Lower lobe of right lung (tissue), 2 donors: ENCODE measurements around the gene RSRC1. TPM values are rescaled to one million over a fixed set of nuclear protein-coding genes. Genes with fewer than 3 reads are reported as not detected.

ENCODE experiments used
- ATAC-seq, 2 donors: fragments of 200-7000 bp; cut with Tn5 transposase; one replicate each; pipeline ENCODE4 v1.9.1; 2020 to 2022; ENCODE audit warnings: mild to moderate bottlenecking in 2 of 2, moderate library complexity in 2 of 2
- DNase-seq: peaks from one replicate; pipeline ENCODE4 v3.0.0-alpha.2; 2020
- H3K27ac ChIP-seq: fragments of 200-600 bp; one replicate; pipeline ENCODE4 v1.8.0; 2022
- H3K27me3 ChIP-seq: fragments of 200-600 bp; one replicate; pipeline ENCODE4 v1.8.0; 2022; ENCODE audit warnings: low read depth
- H3K36me3 ChIP-seq: fragments of 200-600 bp; one replicate; pipeline ENCODE4 v1.8.0; 2022; ENCODE audit warnings: mild to moderate bottlenecking
- H3K4me1 ChIP-seq: fragments of 200-600 bp; one replicate; pipeline ENCODE4 v1.8.0; 2022
- H3K4me3 ChIP-seq: fragments of 200-600 bp; one replicate; pipeline ENCODE4 v1.8.0; 2022; ENCODE audit warnings: mild to moderate bottlenecking
- H3K9me3 ChIP-seq: fragments of 200-600 bp; one replicate; pipeline ENCODE4 v1.8.0; 2022
- CTCF ChIP-seq: fragments of 200-600 bp; IDR thresholded peaks from one replicate; pipeline ENCODE4 v1.8.0; 2022; ENCODE audit warnings: antibody characterized with exemption, mild to moderate bottlenecking
- intact Hi-C: fragments of 100-400 bp; cut with DNase I; formaldehyde crosslinking; loops from one replicate; pipeline ENCODE4 v1.11.0; 2022
- total RNA-seq: library from RNA; stranded (reverse); fragmentation: NEBNext Ultra II Directional; extraction: Animal tissue kit (Norgen Biotek cat#: 25700); gene quantifications from one replicate; pipeline ENCODE4 v1.2.1, GENCODE V29; 2021
- donor health status: DM: no; HTN: yes; CAD: no; lungs with severe emphysema.

RSRC1 gene
- total RNA-seq, 1 donor from 2014 or later = 29.8 TPM

DNA sequence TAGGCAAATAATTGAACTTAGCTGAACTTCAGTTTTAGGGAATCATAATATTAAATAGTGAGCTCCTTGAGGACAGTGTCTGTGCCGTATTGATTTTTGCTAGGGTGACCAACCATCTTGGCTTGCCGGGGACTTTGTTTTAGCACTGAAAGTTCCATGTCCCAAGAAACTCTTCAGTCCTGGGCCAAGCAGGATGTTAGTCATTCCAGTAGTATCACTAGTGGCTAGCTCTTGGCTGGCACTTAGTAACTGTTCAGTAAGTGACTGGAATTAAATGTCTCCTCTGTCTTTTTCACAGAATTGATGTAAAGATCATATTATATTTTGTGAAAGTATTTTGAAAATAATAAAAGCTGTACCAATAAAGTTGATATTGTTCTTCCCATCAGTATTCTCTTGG, 42.3 kb downstream of the RSRC1 start:
- H3K4me1 ChIP-seq = no peaks in the 10 kb centered on the region
- ATAC-seq (no peak), DNase-seq (no peak)
- intact Hi-C loops = no loop called here
- H3K27ac ChIP-seq = no peak overlapping the region
- H3K27me3 ChIP-seq = no peaks in the 10 kb centered on the region
- no peaks in the 10 kb centered on the region for H3K36me3 ChIP-seq
- H3K4me3 ChIP-seq = no peak overlapping the region
- H3K9me3 ChIP-seq = no peaks in the 10 kb centered on the region
- no peak for TF ChIP-seq CTCF

GRCh38 chr3:158158969-158159368, 49.1 kb downstream of the RSRC1 start:
- Histone ChIP-seq H3K9me3 (no peaks in the 10 kb centered on the region), H3K27me3 (no peaks in the 10 kb centered on the region), H3K4me3 (no peak overlapping the region), H3K36me3 (no peaks in the 10 kb centered on the region), H3K27ac (no peak overlapping the region), H3K4me1 (no peaks in the 10 kb centered on the region)
- DNase-seq (no peak), ATAC-seq (no peak)
- intact Hi-C loops = no loop called here
- no peak for TF ChIP-seq CTCF

DNA sequence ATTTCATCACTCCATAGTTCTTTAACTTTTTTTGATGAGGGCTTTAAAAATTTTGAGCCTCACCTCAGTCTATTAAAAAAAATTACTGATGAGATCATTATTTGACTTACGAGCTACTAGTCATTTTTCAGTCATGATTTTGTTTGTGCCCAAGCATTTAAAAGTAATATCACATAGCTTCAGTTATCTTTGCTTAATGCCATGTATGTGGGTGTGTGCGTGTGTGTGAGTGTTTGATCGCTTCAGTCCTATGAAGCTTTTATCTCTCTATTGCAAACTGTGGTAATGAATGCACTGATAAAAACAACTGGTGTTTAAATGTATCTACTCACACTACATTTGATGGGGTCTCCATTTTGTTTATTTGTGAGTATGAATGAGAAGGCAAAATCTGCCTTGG, 49.8 kb downstream of the RSRC1 start:
- no peak for DNase-seq
- no peak for ATAC-seq
- no peaks in the 10 kb centered on the region for H3K9me3 ChIP-seq
- H3K4me3 ChIP-seq = no peak overlapping the region
- H3K36me3 ChIP-seq = no peaks in the 10 kb centered on the region
- H3K27me3 ChIP-seq = no peaks in the 10 kb centered on the region
- H3K4me1 ChIP-seq = no peaks in the 10 kb centered on the region
- no peak for TF ChIP-seq CTCF
- no peak overlapping the region for H3K27ac ChIP-seq
- intact Hi-C loops = no loop called here

- H3K4me3 ChIP-seq = no peak overlapping the region
- no peak for DNase-seq
- no peaks in the 10 kb centered on the region for H3K27me3 ChIP-seq
- no peaks in the 10 kb centered on the region for H3K4me1 ChIP-seq
- no peak overlapping the region for H3K27ac ChIP-seq
- no peak for ATAC-seq
- no peaks in the 10 kb centered on the region for H3K9me3 ChIP-seq
- intact Hi-C loops = no loop called here
- H3K36me3 ChIP-seq = no peaks in the 10 kb centered on the region
- no peak for TF ChIP-seq CTCF
These were observed 51.1 kb downstream of the RSRC1 start for GRCh38 chr3:158160958-158161357.

- ATAC-seq = no peak
- Histone ChIP-seq H3K27me3 (no peaks in the 10 kb centered on the region), H3K36me3 (no peaks in the 10 kb centered on the region), H3K27ac (no peak overlapping the region), H3K4me3 (no peak overlapping the region), H3K4me1 (no peaks in the 10 kb centered on the region), H3K9me3 (no peaks in the 10 kb centered on the region)
- TF ChIP-seq CTCF = no peak
- intact Hi-C loops = no loop called here
- DNase-seq = no peak
These were observed 55.3 kb downstream of the RSRC1 start for GRCh38 chr3:158165141-158165655.

DNA sequence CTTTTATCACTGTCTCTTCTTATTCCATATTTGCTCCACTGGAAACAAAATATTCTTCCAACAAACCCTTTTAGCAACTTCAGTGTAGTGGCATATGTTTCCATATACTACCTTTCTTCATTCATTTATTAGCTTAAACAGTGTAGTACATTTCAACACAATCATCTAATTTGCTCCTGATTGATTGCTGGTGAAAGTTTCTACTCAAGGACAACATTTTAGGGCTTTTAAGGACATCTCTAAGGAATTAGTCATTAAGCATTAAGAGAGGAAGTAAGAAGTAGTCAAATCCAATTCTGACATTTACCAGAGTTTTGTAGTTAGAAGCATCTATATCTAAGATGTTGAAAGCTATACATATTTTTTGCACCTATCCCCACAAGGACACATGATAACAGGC, 55.8 kb downstream of the RSRC1 start:
- no peak for TF ChIP-seq CTCF
- no peak for DNase-seq
- intact Hi-C loops = no loop called here
- H3K4me1 ChIP-seq = no peaks in the 10 kb centered on the region
- no peak for ATAC-seq
- H3K36me3 ChIP-seq = no peaks in the 10 kb centered on the region
- H3K27ac ChIP-seq = no peak overlapping the region
- H3K4me3 ChIP-seq = no peak overlapping the region
- no peaks in the 10 kb centered on the region for H3K27me3 ChIP-seq
- no peaks in the 10 kb centered on the region for H3K9me3 ChIP-seq
